Activated T-cell treated with anti-CD3 and anti-CD28 coated beads, Interleukin-2, amount 50 U/mL, for 72 hours (primary cell): ENCODE results near the gene PTCH1. TPM values are rescaled to one million over a fixed set of nuclear protein-coding genes. Genes with fewer than 3 reads are reported as not detected.

Experiments
- ATAC-seq, 2 donors: fragments of 150-1000 bp; cut with Tn5 transposase; replicated peaks in 1 of 2; 2 replicates each; pipeline ENCODE4 v1.10.0; 2021; ENCODE audit warnings: moderate library complexity in 2 of 2, mild to moderate bottlenecking in 1 of 2
- DNase-seq, 2 donors: peaks; one replicate each; pipeline ENCODE4 v3.0.0; 2021 to 2022; ENCODE audit warnings: mixed read lengths in 1 of 2
- H3K27ac Mint-ChIP-seq: one replicate; pipeline ENCODE4 v1.8.0; 2022; ENCODE audit warnings: mild to moderate bottlenecking, moderate library complexity, mixed read lengths
- H3K27me3 Mint-ChIP-seq: one replicate; pipeline ENCODE4 v1.8.0; 2022; ENCODE audit warnings: low read depth, mixed read lengths
- H3K36me3 Mint-ChIP-seq, 2 donors: one replicate each; pipeline ENCODE4 v1.8.0; 2022; ENCODE audit warnings: mixed read lengths in 2 of 2, mild to moderate bottlenecking in 1 of 2; ENCODE audit not compliant: insufficient read depth in 2 of 2
- H3K4me1 Mint-ChIP-seq: one replicate; pipeline ENCODE4 v1.8.0; 2022; ENCODE audit warnings: low read depth, mixed read lengths
- H3K4me3 Mint-ChIP-seq, 2 donors: one replicate each; pipeline ENCODE4 v1.8.0; 2022; ENCODE audit warnings: mild to moderate bottlenecking in 2 of 2, mixed read lengths in 2 of 2, moderate library complexity in 2 of 2
- H3K9me3 Mint-ChIP-seq, 2 donors: one replicate each; pipeline ENCODE4 v1.8.0; 2022; ENCODE audit warnings: mixed read lengths in 2 of 2
- total RNA-seq, 2 donors: library from RNA; stranded (reverse); gene quantifications; one replicate each; pipeline ENCODE4 v1.2.3, GENCODE V29; 2022

PTCH1 gene
- total RNA-seq, 2 donors from 2014 or later, result 5.9 to 10.5 TPM

- Mint-ChIP-seq H3K27ac (no peak overlapping the region), H3K36me3 (no peaks in the 10 kb centered on the region), H3K27me3 (no peaks in the 10 kb centered on the region), H3K9me3 (no peaks in the 10 kb centered on the region), H3K4me1 (no peaks in the 10 kb centered on the region), H3K4me3 (no peak overlapping the region)
- no peak for DNase-seq
- no peak for ATAC-seq
Observed at GRCh38 chr9:95447660-95448420, 68.9 kb downstream of the PTCH1 start.

- Mint-ChIP-seq H3K4me3 (no peak overlapping the region), H3K9me3 (no peaks in the 10 kb centered on the region), H3K4me1 (no peaks in the 10 kb centered on the region), H3K27me3 (no peaks in the 10 kb centered on the region), H3K27ac (no peak overlapping the region), H3K36me3 (no peaks in the 10 kb centered on the region)
- ATAC-seq (no peak), DNase-seq (no peak)
Observed at GRCh38 chr9:95446984-95447383, 69.8 kb downstream of the PTCH1 start.

GRCh38 chr9:95446259-95446658 is 70.5 kb downstream of the PTCH1 start:
- no peak overlapping the region for H3K27ac Mint-ChIP-seq
- no peaks in the 10 kb centered on the region for H3K4me1 Mint-ChIP-seq
- no peak overlapping the region for H3K4me3 Mint-ChIP-seq
- H3K9me3 Mint-ChIP-seq, result no peaks in the 10 kb centered on the region
- DNase-seq, result no peak
- no peaks in the 10 kb centered on the region for H3K36me3 Mint-ChIP-seq
- H3K27me3 Mint-ChIP-seq, result no peaks in the 10 kb centered on the region
- ATAC-seq, result no peak

GRCh38 chr9:95444160-95444559 is 72.6 kb downstream of the PTCH1 start:
- Mint-ChIP-seq H3K27ac (no peak overlapping the region), H3K4me1 (no peaks in the 10 kb centered on the region), H3K9me3 (peaks cover 0 to 3% of the 10 kb centered on the region in 2 donors), H3K36me3 (no peaks in the 10 kb centered on the region), H3K4me3 (no peak overlapping the region), H3K27me3 (no peaks in the 10 kb centered on the region)
- DNase-seq, result no peak
- no peak for ATAC-seq

- DNase-seq (no peak), ATAC-seq (no peak)
- no peaks in the 10 kb centered on the region for H3K27me3 Mint-ChIP-seq
- H3K4me1 Mint-ChIP-seq, result no peaks in the 10 kb centered on the region
- no peak overlapping the region for H3K27ac Mint-ChIP-seq
- peaks cover 0 to 3% of the 10 kb centered on the region in 2 donors for H3K9me3 Mint-ChIP-seq
- H3K36me3 Mint-ChIP-seq, result no peaks in the 10 kb centered on the region
- H3K4me3 Mint-ChIP-seq, result no peak overlapping the region
Observed at GRCh38 chr9:95443301-95443700, 73.5 kb downstream of the PTCH1 start.

GRCh38 chr9:95441081-95441480 is 75.7 kb downstream of the PTCH1 start:
- Mint-ChIP-seq H3K36me3 (no peaks in the 10 kb centered on the region), H3K27me3 (no peaks in the 10 kb centered on the region), H3K4me3 (no peak overlapping the region), H3K9me3 (peaks cover 0 to 3% of the 10 kb centered on the region in 2 donors), H3K27ac (no peak overlapping the region), H3K4me1 (no peaks in the 10 kb centered on the region)
- no peak for ATAC-seq
- no peak for DNase-seq

- H3K27ac Mint-ChIP-seq, result no peak overlapping the region
- no peaks in the 10 kb centered on the region for H3K36me3 Mint-ChIP-seq
- peaks cover 1% of the 10 kb centered on the region for H3K4me1 Mint-ChIP-seq
- no peaks in the 10 kb centered on the region for H3K27me3 Mint-ChIP-seq
- DNase-seq (no peak), ATAC-seq (no peak)
- H3K4me3 Mint-ChIP-seq, result no peak overlapping the region
- peaks cover 0 to 3% of the 10 kb centered on the region in 2 donors for H3K9me3 Mint-ChIP-seq
Observed at GRCh38 chr9:95440447-95440846, 76.3 kb downstream of the PTCH1 start.

- Mint-ChIP-seq H3K27ac (no peak overlapping the region), H3K4me3 (no peak overlapping the region), H3K4me1 (peaks cover 16% of the 10 kb centered on the region), H3K9me3 (peaks cover 2 to 5% of the 10 kb centered on the region in 2 donors), H3K27me3 (peaks cover 10% of the 10 kb centered on the region), H3K36me3 (no peaks in the 10 kb centered on the region)
- no peak for ATAC-seq
- DNase-seq, result no peak
Observed at GRCh38 chr9:95438561-95439357, 78.0 kb downstream of the PTCH1 start.

GRCh38 chr9:95437559-95437958 is 79.2 kb downstream of the PTCH1 start:
- peaks cover 10% of the 10 kb centered on the region for H3K27me3 Mint-ChIP-seq
- no peak for DNase-seq
- H3K4me1 Mint-ChIP-seq, result peaks cover 16% of the 10 kb centered on the region
- ATAC-seq, result no peak
- peaks cover 2 to 5% of the 10 kb centered on the region in 2 donors for H3K9me3 Mint-ChIP-seq
- H3K27ac Mint-ChIP-seq, result no peak overlapping the region
- H3K36me3 Mint-ChIP-seq, result no peaks in the 10 kb centered on the region
- H3K4me3 Mint-ChIP-seq, result no peak overlapping the region

GRCh38 chr9:95436416-95436815 is 80.4 kb downstream of the PTCH1 start:
- no peak for ATAC-seq
- Mint-ChIP-seq H3K9me3 (peaks cover 2 to 5% of the 10 kb centered on the region in 2 donors), H3K27me3 (peaks cover 10% of the 10 kb centered on the region), H3K4me1 (peaks cover 16% of the 10 kb centered on the region), H3K4me3 (no peak overlapping the region), H3K36me3 (no peaks in the 10 kb centered on the region), H3K27ac (no peak overlapping the region)
- no peak for DNase-seq

GRCh38 chr9:95435074-95435728 is 81.6 kb downstream of the PTCH1 start:
- Mint-ChIP-seq H3K4me3 (no peak overlapping the region), H3K4me1 (peaks cover 16% of the 10 kb centered on the region), H3K27ac (no peak overlapping the region), H3K9me3 (peaks cover 2 to 5% of the 10 kb centered on the region in 2 donors), H3K27me3 (peaks cover 10% of the 10 kb centered on the region), H3K36me3 (no peaks in the 10 kb centered on the region)
- ATAC-seq (no peak), DNase-seq (no peak)

GRCh38 chr9:95434116-95435073 is 82.4 kb downstream of the PTCH1 start:
- H3K36me3 Mint-ChIP-seq, result no peaks in the 10 kb centered on the region

More at GRCh38 chr9:95434116-95435073, 82.4 kb downstream of the PTCH1 start:
- H3K9me3 Mint-ChIP-seq, result peaks cover 5 to 6% of the 10 kb centered on the region in 2 donors
- peaks cover 16% of the 10 kb centered on the region for H3K4me1 Mint-ChIP-seq
- DNase-seq (no peak), ATAC-seq (no peak)
- H3K27me3 Mint-ChIP-seq, result peaks cover 10% of the 10 kb centered on the region
- no peak overlapping the region for H3K27ac Mint-ChIP-seq
- no peak overlapping the region for H3K4me3 Mint-ChIP-seq
